HG02885 (cell line): Measurements from ENCODE around the gene ADARB1.

Experiments
- ATAC-seq: cut with Tn5 transposase; IDR thresholded peaks from one replicate; pipeline ENCODE4 v1.9.1; 2021; ENCODE audit warnings: mild to moderate bottlenecking; ENCODE audit not compliant: unreplicated experiment, poor library complexity

Gene ADARB1

GRCh38 chr21:45088729-45089128, 14.3 kb downstream of the ADARB1 start:
- ATAC-seq = no peak

GRCh38 chr21:45089964-45090363, 15.6 kb downstream of the ADARB1 start:
- ATAC-seq = no peak

- ATAC-seq = no peak
Observed at GRCh38 chr21:45090966-45091365, 16.6 kb downstream of the ADARB1 start.

- no peak for ATAC-seq
Observed at GRCh38 chr21:45091550-45092322, 17.4 kb downstream of the ADARB1 start.

GRCh38 chr21:45093035-45093532, 18.7 kb downstream of the ADARB1 start:
- ATAC-seq = no peak

- no peak for ATAC-seq
Observed at GRCh38 chr21:45094412-45094811, 20.0 kb downstream of the ADARB1 start.

GRCh38 chr21:45095505-45095904, 21.1 kb downstream of the ADARB1 start:
- no peak for ATAC-seq

- ATAC-seq = no peak
Observed at GRCh38 chr21:45096217-45096616, 21.8 kb downstream of the ADARB1 start.

GRCh38 chr21:45097827-45098387, 23.5 kb downstream of the ADARB1 start:
- ATAC-seq = no peak

GRCh38 chr21:45098867-45099266, 24.5 kb downstream of the ADARB1 start:
- ATAC-seq = no peak

- no peak for ATAC-seq
Observed at GRCh38 chr21:45099571-45099970, 25.2 kb downstream of the ADARB1 start.

GRCh38 chr21:45100866-45101265, 26.5 kb downstream of the ADARB1 start:
- no peak for ATAC-seq

- no peak for ATAC-seq
Observed at GRCh38 chr21:45102391-45102932, 28.1 kb downstream of the ADARB1 start.

- ATAC-seq = no peak
Observed at GRCh38 chr21:45103971-45104520, 29.7 kb downstream of the ADARB1 start.

- ATAC-seq = no peak
Observed at GRCh38 chr21:45104560-45104959, 30.2 kb downstream of the ADARB1 start.

- ATAC-seq = no peak
Observed at GRCh38 chr21:45105906-45106485, 31.6 kb downstream of the ADARB1 start.

- no peak for ATAC-seq
Observed at GRCh38 chr21:45108034-45108790, 33.8 kb downstream of the ADARB1 start.

- no peak for ATAC-seq
Observed at GRCh38 chr21:45108808-45109781, 34.7 kb downstream of the ADARB1 start.

GRCh38 chr21:45109831-45110492, 35.6 kb downstream of the ADARB1 start:
- ATAC-seq = peak; percentile 82
